Activated CD8-positive, alpha-beta memory T cell treated with anti-CD3 and anti-CD28 coated beads, Interleukin-2, amount 10 ng/mL, durations not matched to agents 7 days and 5 days (primary cell): ENCODE data around the gene MACROD2. TPM values are rescaled to one million over a fixed set of nuclear protein-coding genes. Genes with fewer than 3 reads are reported as not detected.

ENCODE experiments used
- ATAC-seq: fragments of 150-1000 bp; cut with Tn5 transposase; one replicate; pipeline ENCODE4 v1.10.0; 2021; ENCODE audit warnings: moderate library complexity
- CTCF ChIA-PET: fragments of 350-600 bp; sonication (Branson Sonifier 250); formaldehyde crosslinking; loops from one replicate; lab custom pipeline; 2021; ENCODE audit warnings: antibody characterized with exemption; lab: Charles Lee
- DNase-seq: peaks from one replicate; pipeline ENCODE4 v3.0.0-alpha.2; 2020
- H3K27ac Mint-ChIP-seq: one replicate; pipeline ENCODE4 v1.8.0; 2021; ENCODE audit warnings: mild to moderate bottlenecking, mixed read lengths
- H3K27me3 Mint-ChIP-seq: one replicate; pipeline ENCODE4 v1.8.0; 2021; ENCODE audit warnings: mixed read lengths
- H3K36me3 Mint-ChIP-seq: one replicate; pipeline ENCODE4 v1.8.0; 2021; ENCODE audit warnings: mild to moderate bottlenecking, mixed read lengths
- H3K4me1 Mint-ChIP-seq: one replicate; pipeline ENCODE4 v1.8.0; 2021; ENCODE audit warnings: mixed read lengths
- H3K4me3 Mint-ChIP-seq: one replicate; pipeline ENCODE4 v1.8.0; 2021; ENCODE audit warnings: mild to moderate bottlenecking, moderate library complexity, mixed read lengths
- H3K9me3 Mint-ChIP-seq: one replicate; pipeline ENCODE4 v1.8.0; 2022; ENCODE audit warnings: low read depth, mixed read lengths
- total RNA-seq, 2 experiments: library from RNA; stranded (reverse); gene quantifications; one replicate each; pipeline ENCODE4 v1.2.3, GENCODE V29; 2021

MACROD2 gene
- total RNA-seq, 2 experiments from 2014 or later = not detected

GRCh38 chr20:15199698-15200097 is 1204.4 kb downstream of the MACROD2 start:
- no peaks in the 10 kb centered on the region for H3K27me3 Mint-ChIP-seq
- H3K4me3 Mint-ChIP-seq = no peak overlapping the region
- no peaks in the 10 kb centered on the region for H3K36me3 Mint-ChIP-seq
- no peak overlapping the region for H3K27ac Mint-ChIP-seq
- ATAC-seq (no peak), DNase-seq (no peak)
- H3K9me3 Mint-ChIP-seq = peaks cover 6% of the 10 kb centered on the region
- CTCF ChIA-PET = no interaction called here
- no peaks in the 10 kb centered on the region for H3K4me1 Mint-ChIP-seq

DNA sequence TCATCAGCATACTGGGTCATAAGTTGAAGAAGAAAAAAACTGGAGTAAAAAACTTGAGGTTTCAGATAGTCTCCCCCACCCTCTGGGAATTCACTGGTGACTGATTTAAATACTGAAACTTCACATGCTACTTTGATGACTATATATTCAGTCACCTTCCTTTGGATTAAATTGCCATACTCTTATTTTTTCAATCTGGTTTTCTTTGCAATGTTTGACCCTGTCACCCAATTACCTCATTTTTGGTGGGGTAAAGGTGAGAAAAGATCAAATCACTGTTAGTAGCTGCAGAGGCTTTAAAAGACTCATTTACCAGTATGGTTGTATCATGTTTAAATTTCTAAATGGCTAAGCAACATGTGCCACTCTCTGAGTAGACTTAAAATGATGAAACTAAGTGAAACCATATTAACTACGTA is 1204.8 kb downstream of the MACROD2 start:
- no peaks in the 10 kb centered on the region for H3K36me3 Mint-ChIP-seq

DNA sequence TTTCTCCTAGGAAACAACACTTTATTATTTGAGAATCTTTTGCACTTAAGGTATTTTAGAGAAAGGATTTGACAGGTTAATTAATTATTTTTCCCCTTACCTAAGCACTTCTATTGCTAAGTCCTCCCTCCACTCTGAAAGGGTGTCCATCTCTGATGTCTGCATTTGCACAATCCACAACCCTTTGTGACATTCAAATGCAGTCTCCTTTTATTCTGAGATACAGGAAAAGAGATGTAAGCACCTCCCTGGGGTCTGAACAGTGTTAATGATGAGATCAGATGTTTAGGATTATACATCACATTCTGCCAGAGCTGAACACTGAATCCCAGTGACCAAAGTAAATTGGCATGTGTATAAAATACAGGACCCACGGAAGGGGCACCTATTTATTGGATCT is 1206.3 kb downstream of the MACROD2 start:
- no peaks in the 10 kb centered on the region for H3K36me3 Mint-ChIP-seq
- no peaks in the 10 kb centered on the region for H3K4me1 Mint-ChIP-seq
- H3K4me3 Mint-ChIP-seq = no peak overlapping the region
- ATAC-seq = no peak
- CTCF ChIA-PET = no interaction called here
- DNase-seq = no peak
- H3K27ac Mint-ChIP-seq = no peak overlapping the region
- peaks cover 2% of the 10 kb centered on the region for H3K9me3 Mint-ChIP-seq
- no peaks in the 10 kb centered on the region for H3K27me3 Mint-ChIP-seq

More for the DNA sequence above, 1204.8 kb downstream of the MACROD2 start:
- DNase-seq (no peak), ATAC-seq (no peak)
- H3K4me1 Mint-ChIP-seq = no peaks in the 10 kb centered on the region
- H3K4me3 Mint-ChIP-seq = no peak overlapping the region
- peaks cover 6% of the 10 kb centered on the region for H3K9me3 Mint-ChIP-seq
- CTCF ChIA-PET = no interaction called here
- no peaks in the 10 kb centered on the region for H3K27me3 Mint-ChIP-seq
- H3K27ac Mint-ChIP-seq = no peak overlapping the region

DNA sequence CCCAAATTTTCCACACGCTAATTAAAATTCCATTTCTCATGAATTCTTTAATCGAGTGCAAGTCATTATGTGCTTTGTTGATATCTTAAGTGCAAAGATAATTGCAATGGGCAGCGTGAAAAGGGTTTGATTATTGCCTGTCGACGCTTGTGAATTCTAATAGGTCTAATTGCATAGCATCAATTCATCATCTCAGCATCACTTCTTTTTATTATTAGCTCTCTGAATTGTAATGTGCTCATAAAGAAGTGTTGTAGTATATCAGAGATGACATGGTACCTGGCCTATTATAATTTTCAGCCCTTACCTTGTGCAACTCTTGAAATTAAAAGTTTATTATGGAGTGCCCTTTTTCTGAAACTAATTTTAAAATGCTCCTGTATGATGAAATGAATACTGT is 1208.9 kb downstream of the MACROD2 start:
- no peaks in the 10 kb centered on the region for H3K27me3 Mint-ChIP-seq

GRCh38 chr20:15205028-15205427 is 1209.7 kb downstream of the MACROD2 start:
- CTCF ChIA-PET = no interaction called here
- H3K27me3 Mint-ChIP-seq = no peaks in the 10 kb centered on the region
- peaks cover 7% of the 10 kb centered on the region for H3K9me3 Mint-ChIP-seq
- H3K27ac Mint-ChIP-seq = no peak overlapping the region
- H3K4me1 Mint-ChIP-seq = no peaks in the 10 kb centered on the region
- DNase-seq (no peak), ATAC-seq (no peak)
- no peak overlapping the region for H3K4me3 Mint-ChIP-seq
- no peaks in the 10 kb centered on the region for H3K36me3 Mint-ChIP-seq

More for the DNA sequence above, 1208.9 kb downstream of the MACROD2 start:
- H3K27ac Mint-ChIP-seq = no peak overlapping the region
- H3K4me1 Mint-ChIP-seq = no peaks in the 10 kb centered on the region
- CTCF ChIA-PET = no interaction called here
- no peak overlapping the region for H3K4me3 Mint-ChIP-seq
- ATAC-seq (no peak), DNase-seq (no peak)
- H3K36me3 Mint-ChIP-seq = no peaks in the 10 kb centered on the region
- peaks cover 7% of the 10 kb centered on the region for H3K9me3 Mint-ChIP-seq

- Mint-ChIP-seq H3K4me3 (no peak overlapping the region), H3K36me3 (no peaks in the 10 kb centered on the region), H3K27ac (no peak overlapping the region), H3K4me1 (no peaks in the 10 kb centered on the region), H3K27me3 (no peaks in the 10 kb centered on the region), H3K9me3 (peaks cover 7% of the 10 kb centered on the region)
- ATAC-seq (no peak), DNase-seq (no peak)
- CTCF ChIA-PET = no interaction called here
Observed at GRCh38 chr20:15205719-15206118, 1210.4 kb downstream of the MACROD2 start.

- Mint-ChIP-seq H3K4me3 (no peak overlapping the region), H3K27ac (no peak overlapping the region), H3K9me3 (peaks cover 11% of the 10 kb centered on the region), H3K36me3 (no peaks in the 10 kb centered on the region), H3K27me3 (no peaks in the 10 kb centered on the region), H3K4me1 (no peaks in the 10 kb centered on the region)
- no peak for DNase-seq
- ATAC-seq = no peak
- CTCF ChIA-PET = no interaction called here
Observed at GRCh38 chr20:15209537-15209936, 1214.2 kb downstream of the MACROD2 start.

- H3K9me3 Mint-ChIP-seq = peaks cover 15% of the 10 kb centered on the region
Observed at GRCh38 chr20:15214051-15214450, 1218.7 kb downstream of the MACROD2 start.

DNA sequence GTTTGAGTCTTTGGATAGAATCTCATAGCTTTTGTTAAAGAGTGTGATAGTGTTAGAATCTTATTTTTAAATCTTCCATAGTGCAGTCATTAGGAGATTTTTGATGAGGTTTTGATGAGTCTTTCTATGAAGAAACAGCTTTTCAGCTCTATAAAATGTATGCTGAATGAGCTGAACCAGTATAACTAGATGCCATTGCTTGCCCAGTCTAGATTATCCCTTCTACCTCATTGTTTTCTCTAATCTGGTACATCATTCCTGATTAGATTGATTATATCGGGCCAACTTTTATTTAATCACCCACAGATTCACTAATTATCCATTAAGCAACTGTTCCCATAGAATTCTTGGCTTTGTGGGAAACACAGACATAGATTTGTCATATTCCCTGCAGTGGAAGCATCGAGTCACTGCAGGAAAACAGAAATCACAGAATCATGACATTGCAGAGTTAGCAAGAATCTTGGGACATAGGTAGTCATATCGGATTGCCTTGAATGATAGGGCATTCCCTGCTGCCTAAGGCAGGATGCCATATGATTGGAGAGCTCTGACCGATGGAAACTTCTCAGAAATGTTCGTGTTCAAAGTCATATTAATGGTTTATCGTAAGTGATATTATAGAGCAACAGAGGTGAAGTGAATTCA is 1224.8 kb downstream of the MACROD2 start:
- Mint-ChIP-seq H3K27ac (no peak overlapping the region), H3K4me3 (no peak overlapping the region), H3K27me3 (no peaks in the 10 kb centered on the region), H3K9me3 (peaks cover 19% of the 10 kb centered on the region), H3K4me1 (no peaks in the 10 kb centered on the region), H3K36me3 (no peaks in the 10 kb centered on the region)
- ATAC-seq = no peak
- DNase-seq = no peak
- CTCF ChIA-PET = no interaction called here

More at GRCh38 chr20:15214051-15214450, 1218.7 kb downstream of the MACROD2 start:
- ATAC-seq = no peak
- Mint-ChIP-seq H3K4me3 (no peak overlapping the region), H3K4me1 (no peaks in the 10 kb centered on the region), H3K36me3 (no peaks in the 10 kb centered on the region), H3K27me3 (no peaks in the 10 kb centered on the region), H3K27ac (no peak overlapping the region)
- CTCF ChIA-PET = no interaction called here
- DNase-seq = no peak

- H3K4me1 Mint-ChIP-seq = no peaks in the 10 kb centered on the region
- no peak overlapping the region for H3K27ac Mint-ChIP-seq
- CTCF ChIA-PET = no interaction called here
- DNase-seq (no peak), ATAC-seq (no peak)
- H3K36me3 Mint-ChIP-seq = no peaks in the 10 kb centered on the region
- no peak overlapping the region for H3K4me3 Mint-ChIP-seq
- H3K9me3 Mint-ChIP-seq = peaks cover 19% of the 10 kb centered on the region
- no peaks in the 10 kb centered on the region for H3K27me3 Mint-ChIP-seq
Observed at GRCh38 chr20:15220778-15221565, 1225.7 kb downstream of the MACROD2 start.

DNA sequence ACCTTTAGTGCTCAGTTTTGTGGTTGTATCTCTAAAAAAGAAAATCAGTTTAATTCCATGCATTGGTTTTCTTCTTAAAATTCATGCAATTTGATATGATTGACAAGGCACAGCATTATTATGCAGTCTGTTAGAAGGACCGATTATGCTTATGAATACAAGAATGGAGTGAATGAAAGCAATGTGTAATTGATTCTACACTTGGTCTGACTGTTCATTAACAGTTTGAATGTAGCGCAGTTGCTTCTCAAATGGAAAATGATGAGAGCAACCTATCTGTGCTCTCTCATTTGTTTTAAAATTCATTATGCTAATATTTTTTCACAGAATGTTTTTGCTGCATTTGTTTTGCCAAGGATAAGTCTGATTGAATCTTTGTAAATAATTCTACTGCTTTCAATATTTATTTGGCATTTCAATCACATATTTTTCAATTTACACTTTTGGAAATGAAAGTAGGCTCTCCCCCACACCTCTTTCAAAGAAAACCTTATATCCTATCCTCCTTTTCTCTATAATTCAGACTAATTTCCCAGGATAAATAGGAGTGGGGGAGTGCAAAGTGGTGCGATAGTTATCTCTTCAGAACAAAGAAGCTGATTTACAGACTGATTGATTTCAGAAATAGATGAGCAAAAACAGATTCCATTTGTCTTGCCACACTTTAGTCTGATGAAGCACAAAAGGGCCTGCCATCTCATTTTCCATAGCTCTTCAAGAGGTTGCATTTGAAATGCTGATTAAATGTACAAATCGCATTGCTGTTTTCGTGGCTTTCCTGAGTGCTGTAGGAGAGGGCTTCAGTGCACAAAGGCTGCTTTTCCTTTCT is 1227.4 kb downstream of the MACROD2 start:
- Mint-ChIP-seq H3K9me3 (peaks cover 11% of the 10 kb centered on the region), H3K27me3 (no peaks in the 10 kb centered on the region), H3K4me3 (no peak overlapping the region), H3K4me1 (no peaks in the 10 kb centered on the region), H3K27ac (no peak overlapping the region), H3K36me3 (no peaks in the 10 kb centered on the region)
- ATAC-seq = no peak
- no peak for DNase-seq
- CTCF ChIA-PET = no interaction called here

GRCh38 chr20:15224199-15224598 is 1228.9 kb downstream of the MACROD2 start:
- no peaks in the 10 kb centered on the region for H3K27me3 Mint-ChIP-seq
- DNase-seq (no peak), ATAC-seq (no peak)
- no peak overlapping the region for H3K4me3 Mint-ChIP-seq
- CTCF ChIA-PET = no interaction called here
- no peaks in the 10 kb centered on the region for H3K4me1 Mint-ChIP-seq
- peaks cover 7% of the 10 kb centered on the region for H3K9me3 Mint-ChIP-seq
- no peaks in the 10 kb centered on the region for H3K36me3 Mint-ChIP-seq
- no peak overlapping the region for H3K27ac Mint-ChIP-seq

GRCh38 chr20:15227102-15227501 is 1231.8 kb downstream of the MACROD2 start:
- DNase-seq (no peak), ATAC-seq (no peak)
- Mint-ChIP-seq H3K36me3 (no peaks in the 10 kb centered on the region), H3K27ac (no peak overlapping the region), H3K9me3 (peaks cover 4% of the 10 kb centered on the region), H3K27me3 (no peaks in the 10 kb centered on the region), H3K4me1 (no peaks in the 10 kb centered on the region), H3K4me3 (no peak overlapping the region)
- CTCF ChIA-PET = no interaction called here
